B cell (primary cell): ENCODE results near the gene GPR78. TPM values are rescaled to one million over a fixed set of nuclear protein-coding genes. Genes with fewer than 3 reads are reported as not detected.

ENCODE experiments used
- ATAC-seq: fragments of 200-7000 bp; cut with Tn5 transposase; one replicate; pipeline ENCODE4 v1.10.0; 2021; ENCODE audit warnings: low read depth, mild to moderate bottlenecking, moderate number of reproducible peaks, moderate library complexity
- CTCF ChIA-PET: fragments of 350-600 bp; sonication (Branson Sonifier 250); formaldehyde crosslinking; loops from one replicate; lab custom pipeline; 2021; ENCODE audit warnings: antibody characterized with exemption, inconsistent platforms; lab: Charles Lee
- POLR2A ChIA-PET: fragments of 350-600 bp; sonication (Branson Sonifier 250); formaldehyde crosslinking; loops from one replicate; lab custom pipeline; 2021; ENCODE audit warnings: antibody characterized with exemption; lab: Charles Lee
- DNase-seq: peaks from one replicate; pipeline ENCODE4 v3.0.0; 2013
- H2AFZ ChIP-seq: 2 replicates; pipeline ENCODE4 v1.6.1; 2012; ENCODE audit warnings: mild to moderate bottlenecking, low read depth, low read length; ENCODE audit not compliant: insufficient read depth, poor library complexity, severe bottlenecking
- H3K27ac ChIP-seq, 2 donors: 1 replicate in 1 of 2; 2 replicates in 1 of 2; pipeline ENCODE4 v1.5.1; 2012 to 2013; ENCODE audit warnings: low read length in 2 of 2, mild to moderate bottlenecking in 2 of 2, moderate library complexity in 1 of 2
- H3K27me3 ChIP-seq, 4 experiments: fragments of 200-600 bp in 1 of 4; sonication (generic) in 1 of 4; replicated peaks in 1 of 4; 1 replicate in 2 of 4; 2 replicates in 2 of 4; pipeline versions ENCODE4 v1.6.1 to v1.7.0; 2013 to 2016; ENCODE audit warnings: low read length in 3 of 4, mild to moderate bottlenecking in 2 of 4, mixed read lengths in 1 of 4, moderate library complexity in 1 of 4; ENCODE audit not compliant: insufficient read depth in 4 of 4, control insufficient read depth in 3 of 4; ENCODE audit errors: control extremely low read depth in 1 of 4
- H3K36me3 ChIP-seq, 2 experiments: replicated peaks in 1 of 2; 1 replicate in 1 of 2; 2 replicates in 1 of 2; pipeline versions ENCODE4 v1.6.1 to v1.7.1; 2013; ENCODE audit warnings: low read length in 1 of 2; ENCODE audit not compliant: insufficient read depth in 2 of 2, control insufficient read depth in 1 of 2; ENCODE audit errors: control extremely low read depth in 1 of 2, extremely low read depth in 1 of 2
- H3K4me1 ChIP-seq, 2 donors: fragments of 200-600 bp in 1 of 2; sonication (generic) in 1 of 2; 1 replicate in 1 of 2; 2 replicates in 1 of 2; pipeline versions ENCODE4 v1.5.1 to v1.6.1; 2013 to 2017; ENCODE audit warnings: low read length in 2 of 2; ENCODE audit not compliant: control insufficient read depth in 2 of 2, insufficient read depth in 2 of 2
- H3K4me2 ChIP-seq: replicated peaks from 2 replicates; pipeline ENCODE3; 2012; ENCODE audit warnings: mild to moderate bottlenecking, low read depth, low read length; ENCODE audit not compliant: poor library complexity, severe bottlenecking
- H3K4me3 ChIP-seq, 5 experiments: fragments of 200-600 bp in 1 of 5; sonication (generic) in 1 of 5; 1 replicate in 3 of 5; 2 replicates in 2 of 5; pipeline versions ENCODE4 v1.5.1 to v1.7.0; 2011 to 2016; ENCODE audit warnings: low read length in 4 of 5, mild to moderate bottlenecking in 4 of 5, low read depth in 2 of 5, control low read depth in 1 of 5, moderate library complexity in 1 of 5; ENCODE audit not compliant: insufficient read depth in 1 of 5; ENCODE audit errors: control extremely low read depth in 1 of 5, extremely low read depth in 1 of 5
- H3K79me2 ChIP-seq: fragments of 200-600 bp; sonication (generic); one replicate; pipeline ENCODE4 v1.6.0; 2016; ENCODE audit warnings: low read length; ENCODE audit not compliant: control insufficient read depth, insufficient read depth
- H3K9ac ChIP-seq: fragments of 200-600 bp; sonication (generic); 2 replicates; pipeline ENCODE4 v1.6.1; 2017; ENCODE audit warnings: mild to moderate bottlenecking, low read length, moderate library complexity
- H3K9me3 ChIP-seq, 3 donors: one replicate each; pipeline versions ENCODE4 v1.6.1 to v1.7.1; 2013; ENCODE audit warnings: low read length in 2 of 3; ENCODE audit not compliant: control insufficient read depth in 2 of 3, insufficient read depth in 1 of 3; ENCODE audit errors: control extremely low read depth in 1 of 3
- H4K20me1 ChIP-seq: 2 replicates; pipeline ENCODE4 v1.6.0; 2012; ENCODE audit warnings: mild to moderate bottlenecking, low read length; ENCODE audit not compliant: insufficient read depth, control insufficient read depth, poor library complexity, severe bottlenecking
- H3K27ac Mint-ChIP-seq: one replicate; pipeline ENCODE4 v1.8.0; 2021; ENCODE audit warnings: mixed read lengths
- H3K27me3 Mint-ChIP-seq: one replicate; pipeline ENCODE4 v1.8.0; 2021; ENCODE audit warnings: mixed read lengths
- H3K4me1 Mint-ChIP-seq: one replicate; pipeline ENCODE4 v1.8.0; 2021; ENCODE audit warnings: mixed read lengths
- H3K4me3 Mint-ChIP-seq: one replicate; pipeline ENCODE4 v1.8.0; 2021; ENCODE audit warnings: mixed read lengths
- H3K9me3 Mint-ChIP-seq: one replicate; pipeline ENCODE4 v1.8.0; 2022; ENCODE audit warnings: mixed read lengths; ENCODE audit not compliant: insufficient read depth
- CTCF ChIP-seq: fragments of 200-600 bp; IDR thresholded peaks from one replicate; pipeline ENCODE4 v1.8.0; 2022; ENCODE audit warnings: antibody characterized with exemption, mild to moderate bottlenecking
- EZH2 ChIP-seq: IDR thresholded peaks from 2 replicates; pipeline ENCODE4 v1.6.1; 2012; ENCODE audit warnings: borderline replicate concordance, low read depth, mild to moderate bottlenecking, moderate library complexity, low read length; ENCODE audit not compliant: insufficient read depth, poor library complexity, severe bottlenecking
- WGBS: methylation state at CpG from one replicate; pipeline ENCODE4 v1.1.5; 2013; ENCODE audit warnings: missing lambda C conversion rate; ENCODE audit not compliant: insufficient coverage; 5-methylcytosine and 5-hydroxymethylcytosine counted together
- intact Hi-C: fragments of 100-400 bp; cut with micrococcal nuclease; formaldehyde crosslinking; loops from one replicate; pipeline ENCODE4 v1.10.0; 2022
- polyA plus RNA-seq: library from polyadenylated mRNA; depleted of rRNA; stranded (reverse); fragments of >200 nt; gene quantifications from 2 replicates; pipeline ENCODE4 v1.2.3, GENCODE V29; 2012
- total RNA-seq, 2 donors: library from RNA; stranded (reverse); fragments of 120-200 nt in 1 of 2; gene quantifications; 1 replicate in 1 of 2; 2 replicates in 1 of 2; pipeline versions ENCODE4 v1.2.3 to v1.2.4, GENCODE V29; 2013 to 2022

Gene GPR78
- total and polyA plus RNA-seq, 2 donors (not counting 1 experiment from before 2014, with no cell fraction given) = not detected

- DNase-seq (no peak), ATAC-seq (no peak)
- Histone ChIP-seq H3K9ac (no peak overlapping the region), H4K20me1 (no peaks in the 10 kb centered on the region), H3K36me3 (no peaks in the 10 kb centered on the region), H3K27me3 (peaks cover 0 to 3% (median 0%) of the 10 kb centered on the region in 4 experiments), H3K4me1 (no peaks in the 10 kb centered on the region), H2AFZ (no peak overlapping the region), H3K79me2 (no peaks in the 10 kb centered on the region), H3K4me3 (no peak overlapping the region), H3K4me2 (no peak overlapping the region), H3K27ac (no peak overlapping the region), H3K9me3 (peaks cover 0 to 2% (median 0%) of the 10 kb centered on the region in 3 donors)
- Mint-ChIP-seq H3K27ac (no peak overlapping the region), H3K4me3 (no peak overlapping the region), H3K4me1 (no peaks in the 10 kb centered on the region), H3K27me3 (peaks cover 7% of the 10 kb centered on the region), H3K9me3 (no peaks in the 10 kb centered on the region)
- intact Hi-C loops = no loop called here
- CTCF ChIA-PET = no interaction called here
- TF ChIP-seq CTCF (no peak), EZH2 (no peak)
- POLR2A ChIA-PET = no interaction called here
- no CpG with 5 or more reads among the region's 1 CpG for WGBS
These were observed 10.0 kb upstream of the GPR78 start for GRCh38 chr4:8570201-8570600.

- intact Hi-C loops = no loop called here
- DNase-seq (no peak), ATAC-seq (no peak)
- no peak overlapping the region for H3K4me3 ChIP-seq
- H3K9ac ChIP-seq = no peak overlapping the region
- H3K9me3 Mint-ChIP-seq = no peaks in the 10 kb centered on the region
- H3K27ac ChIP-seq = no peak overlapping the region
- TF ChIP-seq CTCF = no peak
- no peak for TF ChIP-seq EZH2
- no peaks in the 10 kb centered on the region for H3K79me2 ChIP-seq
- H3K27ac Mint-ChIP-seq = no peak overlapping the region
- H3K4me3 Mint-ChIP-seq = no peak overlapping the region
- no peak overlapping the region for H3K4me2 ChIP-seq
- ChIA-PET CTCF (no interaction called here), POLR2A (no interaction called here)
- no peaks in the 10 kb centered on the region for H3K36me3 ChIP-seq
- peaks cover 0 to 2% (median 0%) of the 10 kb centered on the region in 3 donors for H3K9me3 ChIP-seq
- 88% methylated on average over 6 of the region's 6 CpGs for WGBS
- H3K27me3 ChIP-seq = no peaks in the 10 kb centered on the region
- H3K4me1 ChIP-seq = no peaks in the 10 kb centered on the region
- H2AFZ ChIP-seq = no peak overlapping the region
- H3K4me1 Mint-ChIP-seq = no peaks in the 10 kb centered on the region
- peaks cover 8% of the 10 kb centered on the region for H3K27me3 Mint-ChIP-seq
- H4K20me1 ChIP-seq = no peaks in the 10 kb centered on the region
These were observed 8.2 kb upstream of the GPR78 start for GRCh38 chr4:8571702-8572685.
